Measurements from ENCODE around the gene GPR68. TPM values are rescaled to one million over a fixed set of nuclear protein-coding genes. Genes with fewer than 3 reads are reported as not detected.
"Not testable (repeated sequence)": the region's sequence is repeated elsewhere in the genome, so short reads cannot be mapped to it uniquely, and the experiment has no call there.

GPR68 gene
- total RNA-seq, 1 experiment from 2014 or later: 0.31 TPM

- DNase-seq (ENCODE audit: low spot score): no peak
Observed at GRCh38 chr14:91228112-91229004, 16.1 kb downstream of the GPR68 start.

GRCh38 chr14:91227183-91227628 lies 17.3 kb downstream of the GPR68 start:
- no peak for DNase-seq (ENCODE audit: low spot score)

- DNase-seq (ENCODE audit: low spot score): not testable (repeated sequence)
Observed at GRCh38 chr14:91226360-91226759, 18.1 kb downstream of the GPR68 start.

- DNase-seq (ENCODE audit: low spot score): no peak
Observed at GRCh38 chr14:91225025-91225424, 19.5 kb downstream of the GPR68 start.

- no peak for DNase-seq (ENCODE audit: low spot score)
Observed at GRCh38 chr14:91223028-91223783, 21.3 kb downstream of the GPR68 start.

- no peak for DNase-seq (ENCODE audit: low spot score)
Observed at GRCh38 chr14:91221270-91221669, 23.2 kb downstream of the GPR68 start.

- DNase-seq (ENCODE audit: low spot score): no peak
Observed at GRCh38 chr14:91220581-91221000, 23.9 kb downstream of the GPR68 start.

GRCh38 chr14:91219517-91220389 lies 24.8 kb downstream of the GPR68 start:
- no peak for DNase-seq (ENCODE audit: low spot score)

GRCh38 chr14:91218014-91218413 lies 26.5 kb downstream of the GPR68 start:
- DNase-seq (ENCODE audit: low spot score): no peak

- DNase-seq (ENCODE audit: low spot score): no peak
Observed at GRCh38 chr14:91216731-91217226, 27.7 kb downstream of the GPR68 start.

GRCh38 chr14:91215381-91215780 lies 29.1 kb downstream of the GPR68 start:
- DNase-seq (ENCODE audit: low spot score): no peak

- no peak for DNase-seq (ENCODE audit: low spot score)
Observed at GRCh38 chr14:91214306-91214705, 30.2 kb downstream of the GPR68 start.

- DNase-seq (ENCODE audit: low spot score): no peak
Observed at GRCh38 chr14:91211017-91211416, 33.5 kb downstream of the GPR68 start.

GRCh38 chr14:91207008-91207407 lies 37.5 kb downstream of the GPR68 start:
- DNase-seq (ENCODE audit: low spot score): no peak

GRCh38 chr14:91205459-91205858 lies 39.0 kb downstream of the GPR68 start:
- no peak for DNase-seq (ENCODE audit: low spot score)

GRCh38 chr14:91204657-91205056 lies 39.8 kb downstream of the GPR68 start:
- DNase-seq (ENCODE audit: low spot score): no peak

GRCh38 chr14:91202234-91202974 lies 42.1 kb downstream of the GPR68 start:
- DNase-seq (ENCODE audit: low spot score): no peak

- DNase-seq (ENCODE audit: low spot score): not testable (repeated sequence)
Observed at GRCh38 chr14:91200802-91201201, 43.7 kb downstream of the GPR68 start.

GRCh38 chr14:91197631-91198030 lies 46.9 kb downstream of the GPR68 start:
- no peak for DNase-seq (ENCODE audit: low spot score)

GRCh38 chr14:91195881-91196280 lies 48.6 kb downstream of the GPR68 start:
- DNase-seq (ENCODE audit: low spot score): no peak

GRCh38 chr14:91193069-91193468 lies 51.4 kb downstream of the GPR68 start:
- DNase-seq (ENCODE audit: low spot score): no peak

Measured in HT-29 (cell line).